ENCODE measurements around the gene STYXL1. TPM values are rescaled to one million over a fixed set of nuclear protein-coding genes. Genes with fewer than 3 reads are reported as not detected.

STYXL1 gene
- polyA plus RNA-seq, 3 donors: 64.6 to 79.8 (median 67.2) TPM

GRCh38 chr7:75985009-75985517 lies 62.7 kb downstream of the STYXL1 start:
- intact Hi-C loops (cut with micrococcal nuclease): no loop called here
- Mint-ChIP-seq H3K27ac (peak overlapping the region in 1 of 7 donors; percentile 7), H3K4me1 (peaks cover 5% of the 10 kb centered on the region), H3K9me3 (peaks cover 0 to 2% (median 0%) of the 10 kb centered on the region in 7 donors), H3K36me3 (peaks cover 49 to 73% of the 10 kb centered on the region in 2 donors), H3K27me3 (ENCODE audit: low read depth in 3 of 3) (no peaks in the 10 kb centered on the region), H3K4me3 (no peak overlapping the region)
- no peaks in the 10 kb centered on the region for H3K27me3 ChIP-seq (ENCODE audit: control insufficient read depth in 2 of 2, insufficient read depth in 2 of 2, low read length in 2 of 2)
- no peak overlapping the region for H3K9ac ChIP-seq (ENCODE audit: insufficient read depth, low read length, poor library complexity, severe bottlenecking)
- TF ChIP-seq, protein P1, sequence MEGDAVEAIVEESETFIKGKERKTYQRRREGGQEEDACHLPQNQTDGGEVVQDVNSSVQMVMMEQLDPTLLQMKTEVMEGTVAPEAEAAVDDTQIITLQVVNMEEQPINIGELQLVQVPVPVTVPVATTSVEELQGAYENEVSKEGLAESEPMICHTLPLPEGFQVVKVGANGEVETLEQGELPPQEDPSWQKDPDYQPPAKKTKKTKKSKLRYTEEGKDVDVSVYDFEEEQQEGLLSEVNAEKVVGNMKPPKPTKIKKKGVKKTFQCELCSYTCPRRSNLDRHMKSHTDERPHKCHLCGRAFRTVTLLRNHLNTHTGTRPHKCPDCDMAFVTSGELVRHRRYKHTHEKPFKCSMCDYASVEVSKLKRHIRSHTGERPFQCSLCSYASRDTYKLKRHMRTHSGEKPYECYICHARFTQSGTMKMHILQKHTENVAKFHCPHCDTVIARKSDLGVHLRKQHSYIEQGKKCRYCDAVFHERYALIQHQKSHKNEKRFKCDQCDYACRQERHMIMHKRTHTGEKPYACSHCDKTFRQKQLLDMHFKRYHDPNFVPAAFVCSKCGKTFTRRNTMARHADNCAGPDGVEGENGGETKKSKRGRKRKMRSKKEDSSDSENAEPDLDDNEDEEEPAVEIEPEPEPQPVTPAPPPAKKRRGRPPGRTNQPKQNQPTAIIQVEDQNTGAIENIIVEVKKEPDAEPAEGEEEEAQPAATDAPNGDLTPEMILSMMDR (IDR thresholded peaks at IDR 0.05): no peak
- peaks cover 40% of the 10 kb centered on the region for H4K20me1 ChIP-seq (ENCODE audit: insufficient read depth, low read length)
- no peaks in the 10 kb centered on the region for H3K9me3 ChIP-seq (replicated peaks in 1 of 2; ENCODE audit: control insufficient read depth in 1 of 2, insufficient read depth in 1 of 2, low read length in 2 of 2)
- H3K27ac ChIP-seq (ENCODE audit: low read depth in 1 of 2, low read length in 2 of 2): no peak overlapping the region
- H3K4me3 ChIP-seq (replicated peaks in 1 of 3; ENCODE audit: low read depth in 2 of 3, low read length in 3 of 3): no peak overlapping the region
- 92% methylated on average over 18 of the region's 21 CpGs for WGBS (ENCODE audit: insufficient coverage)
- H3K4me2 ChIP-seq (replicated peaks; ENCODE audit: extremely low read depth, low read length, poor library complexity, severe bottlenecking): no peak overlapping the region
- DNase-seq: no peak
- no peak overlapping the region for H2AFZ ChIP-seq (ENCODE audit: insufficient read depth, low read depth, low read length, poor library complexity, severe bottlenecking)
- H3K79me2 ChIP-seq (ENCODE audit: insufficient read depth, low read length): no peaks in the 10 kb centered on the region
- H3K36me3 ChIP-seq (replicated peaks in 1 of 2; ENCODE audit: control insufficient read depth in 1 of 2, insufficient read depth in 2 of 2, low read length in 2 of 2): peaks cover 77 to 83% of the 10 kb centered on the region in 2 donors
- no peaks in the 10 kb centered on the region for H3K4me1 ChIP-seq (ENCODE audit: control insufficient read depth in 1 of 2, insufficient read depth in 2 of 2, low read length in 2 of 2)

GRCh38 chr7:75984130-75985008 lies 63.4 kb downstream of the STYXL1 start:
- no peak overlapping the region for H3K4me2 ChIP-seq (replicated peaks; ENCODE audit: extremely low read depth, low read length, poor library complexity, severe bottlenecking)
- no peak overlapping the region for H3K27ac ChIP-seq (ENCODE audit: low read depth in 1 of 2, low read length in 2 of 2)
- Mint-ChIP-seq H3K27ac (peak overlapping the region in 2 of 7 donors; percentile 7 to 42), H3K4me3 (no peak overlapping the region), H3K36me3 (peaks cover 49 to 80% of the 10 kb centered on the region in 2 donors), H3K27me3 (ENCODE audit: low read depth in 3 of 3) (no peaks in the 10 kb centered on the region), H3K9me3 (peaks cover 0 to 2% (median 0%) of the 10 kb centered on the region in 7 donors), H3K4me1 (no peaks in the 10 kb centered on the region)
- H3K36me3 ChIP-seq (replicated peaks in 1 of 2; ENCODE audit: control insufficient read depth in 1 of 2, insufficient read depth in 2 of 2, low read length in 2 of 2): peaks cover 84 to 90% of the 10 kb centered on the region in 2 donors
- H3K9ac ChIP-seq (ENCODE audit: insufficient read depth, low read length, poor library complexity, severe bottlenecking): no peak overlapping the region
- H3K4me3 ChIP-seq (replicated peaks in 1 of 3; ENCODE audit: low read depth in 2 of 3, low read length in 3 of 3): no peak overlapping the region
- H3K79me2 ChIP-seq (ENCODE audit: insufficient read depth, low read length): no peaks in the 10 kb centered on the region
- intact Hi-C loops (cut with micrococcal nuclease): no loop called here
- TF ChIP-seq, protein P1 (IDR thresholded peaks at IDR 0.05): no peak
- H3K27me3 ChIP-seq (ENCODE audit: control insufficient read depth in 2 of 2, insufficient read depth in 2 of 2, low read length in 2 of 2): no peaks in the 10 kb centered on the region
- H3K4me1 ChIP-seq (ENCODE audit: control insufficient read depth in 1 of 2, insufficient read depth in 2 of 2, low read length in 2 of 2): no peaks in the 10 kb centered on the region
- H3K9me3 ChIP-seq (replicated peaks in 1 of 2; ENCODE audit: control insufficient read depth in 1 of 2, insufficient read depth in 1 of 2, low read length in 2 of 2): no peaks in the 10 kb centered on the region
- no peak overlapping the region for H2AFZ ChIP-seq (ENCODE audit: insufficient read depth, low read depth, low read length, poor library complexity, severe bottlenecking)
- DNase-seq: no peak
- peaks cover 39% of the 10 kb centered on the region for H4K20me1 ChIP-seq (ENCODE audit: insufficient read depth, low read length)
- 90% methylated on average over 42 of the region's 44 CpGs for WGBS (ENCODE audit: insufficient coverage)
